Measurements from ENCODE around the gene MRPL11. TPM values are rescaled to one million over a fixed set of nuclear protein-coding genes. Genes with fewer than 3 reads are reported as not detected.
A peak's percentile ranks its signal among the peaks of the same experiment; 100 is the strongest.

The MRPL11 gene
- polyA plus RNA-seq, 1 donor (not counting 4 experiments of a cell fraction or from before 2014, with no cell fraction given), result 51.7 TPM

- H3K27me3 ChIP-seq (ENCODE audit: control insufficient read depth, extremely low read depth, insufficient read depth, low read length), result no peaks in the 10 kb centered on the region
- H3K9me1 ChIP-seq (ENCODE audit: control insufficient read depth, extremely low read depth, insufficient read depth, low read length), result peaks cover 2% of the 10 kb centered on the region
- peak within 1 kb of the TSS; percentile 92 for H3K4me2 ChIP-seq (ENCODE audit: control insufficient read depth, extremely low read depth, insufficient read depth, low read depth, low read length)
- H3K36me3 ChIP-seq (ENCODE audit: control insufficient read depth in 2 of 2, extremely low read depth in 1 of 2, insufficient read depth in 2 of 2, low read length in 2 of 2), result peaks cover 8 to 10% of the 10 kb centered on the region in 2 experiments
- peak within 1 kb of the TSS; percentile 85 for H2AFZ ChIP-seq (ENCODE audit: control insufficient read depth, low read length)
- peak; percentile 79 for DNase-seq (ENCODE audit: low read depth, low spot score)
- no peaks in the 10 kb centered on the region for H3K9me3 ChIP-seq (ENCODE audit: control insufficient read depth, low read depth, low read length)
- peak within 1 kb of the TSS; percentile 72 to 83 (median 77) for H3K4me3 ChIP-seq (ENCODE audit: control insufficient read depth in 2 of 3, extremely low read depth in 1 of 3, insufficient read depth in 2 of 3, low read depth in 1 of 3, low read length in 3 of 3)
- H3K4me1 ChIP-seq (ENCODE audit: control insufficient read depth, extremely low read depth, insufficient read depth, low read length), result peaks cover 16% of the 10 kb centered on the region
- H3K27ac ChIP-seq (ENCODE audit: control insufficient read depth, insufficient read depth, low read length), result peak within 1 kb of the TSS; percentile 96
- peaks cover 5% of the 10 kb centered on the region for H4K20me1 ChIP-seq (ENCODE audit: control insufficient read depth, extremely low read depth, insufficient read depth, low read length)
- peak within 1 kb of the TSS; percentile 91 for H3K9ac ChIP-seq (ENCODE audit: control insufficient read depth, extremely low read depth, insufficient read depth, low read length)
- dilution Hi-C loops (cut with MboI; ENCODE audit: extremely low pct_ligation_motif_present, low sequenced_read_pairs), result no loop called here
- no peak for FAIRE-seq
- TF ChIP-seq EZH2 (IDR thresholded peaks at IDR 0.05; ENCODE audit: low read length) (no peak), CTCF (optimal IDR thresholded peaks at IDR 0.05 in 1 of 3, IDR thresholded peaks at IDR 0.05 in 1 of 3, conservative IDR thresholded peaks at IDR 0.05 in 1 of 3; ENCODE audit: extremely low read depth in 1 of 3, insufficient read depth in 2 of 3, low read length in 3 of 3) (no peak)
- H3K79me2 ChIP-seq (ENCODE audit: control insufficient read depth, insufficient read depth, low read length), result peaks cover 3% of the 10 kb centered on the region
These were observed 41.7 kb upstream of the MRPL11 start, which contains the start of gene DPP3 for GRCh38 chr11:66480117-66480938. Gene DPP3 (plus strand): TSS chr11:66480434. CDS start chr11:66482201, 1,767 bp downstream.

GRCh38 chr11:66479394-66480116 lies 40.9 kb upstream of the MRPL11 start:
- Histone ChIP-seq H3K9me3 (ENCODE audit: control insufficient read depth, low read depth, low read length) (no peaks in the 10 kb centered on the region), H3K79me2 (ENCODE audit: control insufficient read depth, insufficient read depth, low read length) (peaks cover 3% of the 10 kb centered on the region), H3K9me1 (ENCODE audit: control insufficient read depth, extremely low read depth, insufficient read depth, low read length) (peaks cover 2% of the 10 kb centered on the region), H2AFZ (ENCODE audit: control insufficient read depth, low read length) (peak overlapping the region; percentile 85), H3K4me1 (ENCODE audit: control insufficient read depth, extremely low read depth, insufficient read depth, low read length) (peaks cover 16% of the 10 kb centered on the region), H3K4me3 (ENCODE audit: control insufficient read depth in 2 of 3, extremely low read depth in 1 of 3, insufficient read depth in 2 of 3, low read depth in 1 of 3, low read length in 3 of 3) (peak overlapping the region; percentile 72 to 83 (median 77)), H3K4me2 (ENCODE audit: control insufficient read depth, extremely low read depth, insufficient read depth, low read depth, low read length) (peak overlapping the region; percentile 92), H3K9ac (ENCODE audit: control insufficient read depth, extremely low read depth, insufficient read depth, low read length) (peak overlapping the region; percentile 91), H3K36me3 (ENCODE audit: control insufficient read depth in 2 of 2, extremely low read depth in 1 of 2, insufficient read depth in 2 of 2, low read length in 2 of 2) (peaks cover 8 to 9% of the 10 kb centered on the region in 2 experiments), H3K27me3 (ENCODE audit: control insufficient read depth, extremely low read depth, insufficient read depth, low read length) (no peaks in the 10 kb centered on the region), H4K20me1 (ENCODE audit: control insufficient read depth, extremely low read depth, insufficient read depth, low read length) (peaks cover 5% of the 10 kb centered on the region), H3K27ac (ENCODE audit: control insufficient read depth, insufficient read depth, low read length) (peak overlapping the region; percentile 96)
- peak; percentile 77 for DNase-seq (ENCODE audit: low read depth, low spot score)
- TF ChIP-seq CTCF (optimal IDR thresholded peaks at IDR 0.05 in 1 of 3, IDR thresholded peaks at IDR 0.05 in 1 of 3, conservative IDR thresholded peaks at IDR 0.05 in 1 of 3; ENCODE audit: extremely low read depth in 1 of 3, insufficient read depth in 2 of 3, low read length in 3 of 3) (no peak), EZH2 (IDR thresholded peaks at IDR 0.05; ENCODE audit: low read length) (no peak)
- dilution Hi-C loops (cut with MboI; ENCODE audit: extremely low pct_ligation_motif_present, low sequenced_read_pairs), result no loop called here
- no peak for FAIRE-seq
